Measurements from ENCODE around the gene VEPH1. TPM values are rescaled to one million over a fixed set of nuclear protein-coding genes. Genes with fewer than 3 reads are reported as not detected.

Gene VEPH1
- total RNA-seq, 1 experiment from 2014 or later = 7.7 TPM

- Histone ChIP-seq H2BK120ac (ENCODE audit: low read depth, low read length, poor library complexity, severe bottlenecking) (no peak overlapping the region), H3K4me1 (ENCODE audit: insufficient read depth, low read length) (no peaks in the 10 kb centered on the region), H3K9me3 (ENCODE audit: control insufficient read depth, low read depth, low read length) (no peaks in the 10 kb centered on the region), H3K27me3 (ENCODE audit: insufficient read depth, low read length) (no peaks in the 10 kb centered on the region), H3K4ac (ENCODE audit: low read depth, low read length) (no peak overlapping the region), H2BK20ac (ENCODE audit: low read depth, low read length, poor library complexity, severe bottlenecking) (no peak overlapping the region), H4K5ac (ENCODE audit: insufficient read length, low read depth, low read length) (no peak overlapping the region), H3K27ac (ENCODE audit: insufficient read length, low read depth, low read length) (no peak overlapping the region), H3K18ac (ENCODE audit: insufficient read length, low read depth, low read length) (no peak overlapping the region), H4K20me1 (ENCODE audit: control insufficient read depth, insufficient read depth, insufficient read length) (no peaks in the 10 kb centered on the region), H3K56ac (ENCODE audit: insufficient read length, low read depth, low read length) (no peak overlapping the region), H2AK5ac (ENCODE audit: insufficient read length, low read length) (no peak overlapping the region), H3K79me2 (ENCODE audit: insufficient read depth, low read length) (no peaks in the 10 kb centered on the region), H2BK12ac (ENCODE audit: insufficient read length, low read depth, low read length) (no peak overlapping the region), H3K9ac (ENCODE audit: extremely low read depth, insufficient read length, low read length) (no peak overlapping the region), H3K14ac (ENCODE audit: insufficient read depth, low read length) (no peak overlapping the region), H2BK5ac (ENCODE audit: insufficient read length, low read length) (no peak overlapping the region), H3K23ac (ENCODE audit: insufficient read length, low read depth, low read length) (no peak overlapping the region), H4K8ac (replicated peaks; ENCODE audit: insufficient read length, low read depth, low read length) (no peak overlapping the region), H3K4me2 (ENCODE audit: insufficient read depth, insufficient read length, low read length) (no peak overlapping the region), H3T11ph (ENCODE audit: low read length) (no peak overlapping the region), H2AFZ (ENCODE audit: low read length) (no peak overlapping the region), H3K79me1 (ENCODE audit: insufficient read depth, low read depth, low read length, poor library complexity, severe bottlenecking) (no peaks in the 10 kb centered on the region), H3K23me2 (ENCODE audit: insufficient read length, low read depth, low read length, poor library complexity, severe bottlenecking) (no peaks in the 10 kb centered on the region), H2BK15ac (ENCODE audit: low read depth, low read length) (no peak overlapping the region), H4K91ac (ENCODE audit: insufficient read length, low read depth, low read length) (no peak overlapping the region)
- no CpG with 5 or more reads among the region's 1 CpG for whole genome bisulfite sequencing (ENCODE audit: extremely low coverage, insufficient read length, low lambda C conversion rate)
- no peak overlapping the region for H3K4me3 Mint-ChIP-seq
- no peaks in the 10 kb centered on the region for H3K27me3 Mint-ChIP-seq (ENCODE audit: low read depth)
- H3K9me3 Mint-ChIP-seq = no peaks in the 10 kb centered on the region
- H3K4me1 Mint-ChIP-seq = no peaks in the 10 kb centered on the region
- no peak for TF ChIP-seq CTCF (conservative IDR thresholded peaks at IDR 0.05)
- no peak overlapping the region for H3K27ac Mint-ChIP-seq
- DNase-seq = no peak
- H3K36me3 Mint-ChIP-seq (ENCODE audit: insufficient read depth in 1 of 3, low read depth in 3 of 3) = 0 out of 7 replicates have a peak, but pooled peaks cover 0 to 2% (median 0%) of the 10 kb centered on the region in 3 experiments
These were observed 90.8 kb downstream of the VEPH1 start for GRCh38 chr3:157412323-157412855.
